ENCODE data around the gene INAVA. TPM values are rescaled to one million over a fixed set of nuclear protein-coding genes. Genes with fewer than 3 reads are reported as not detected.

The INAVA gene
- total and polyA plus RNA-seq, 9 of the 15 experiments (the other 6 are each of a cell fraction or from before 2014, with no cell fraction given) = 0.09 TPM; not detected in 8

- Histone ChIP-seq H4K20me1 (replicated peaks; ENCODE audit: control insufficient read depth, insufficient read depth, low read length) (no peaks in the 10 kb centered on the region), H3K4me1 (replicated peaks in 1 of 2; ENCODE audit: control insufficient read depth in 2 of 2, insufficient read depth in 2 of 2, low read length in 2 of 2) (no peaks in the 10 kb centered on the region), H2AFZ (ENCODE audit: low read depth, low read length) (no peak overlapping the region), H3K9me1 (ENCODE audit: control insufficient read depth, insufficient read depth, low read length) (no peaks in the 10 kb centered on the region), H3K27ac (ENCODE audit: extremely low read depth, low read depth, low read length) (no peak overlapping the region), H3K4me3 (no peak overlapping the region), H3K27me3 (ENCODE audit: control insufficient read depth in 2 of 2, insufficient read depth in 2 of 2, low read length in 2 of 2) (peaks cover 7 to 13% of the 10 kb centered on the region in 2 experiments), H3K9me3 (replicated peaks; ENCODE audit: control insufficient read depth, insufficient read depth, low read depth, low read length) (no peaks in the 10 kb centered on the region), H3K36me3 (ENCODE audit: control insufficient read depth, insufficient read depth, low read length) (no peaks in the 10 kb centered on the region), H3K9ac (ENCODE audit: insufficient read depth in 1 of 2, low read depth in 2 of 2, low read length in 2 of 2) (no peak overlapping the region), H3K4me2 (ENCODE audit: insufficient read depth, low read length) (no peak overlapping the region), H3K79me2 (ENCODE audit: control insufficient read depth, insufficient read depth, low read length) (no peaks in the 10 kb centered on the region)
- POLR2A ChIA-PET = interaction anchor here (0.8 kb wide), 1 partner anchor 12 kb away, joined by 3 read pairs; no protein-coding TSS in a partner anchor
- BruUV-seq (replicated peaks) = no TSS peak
- TF ChIP-seq E2F6 (IDR thresholded peaks at IDR 0.05; ENCODE audit: borderline replicate concordance in 1 of 2, extremely low read depth in 1 of 2, insufficient read depth in 1 of 2, insufficient read length in 1 of 2, low read depth in 1 of 2, low read length in 1 of 2, poor library complexity in 1 of 2, severe bottlenecking in 1 of 2) = no peak
- TF ChIP-seq HMBOX1 (IDR thresholded peaks at IDR 0.05) = 0 out of 2 replicates have a peak, but pooled peaks have one; percentile 13
- no peak for TF ChIP-seq MLX (CRISPR knock-in tag; conservative IDR thresholded peaks at IDR 0.05)
- intact Hi-C loops (cut with micrococcal nuclease) = no loop called here
- FAIRE-seq (no peak), ATAC-seq (no peak), DNase-seq (ENCODE audit: extremely low read depth in 1 of 4, low spot score in 3 of 4) (no peak)
- CTCF ChIA-PET (ENCODE audit: low intra/inter-chr PET ratio) = no interaction called here
- 15% methylated on average over 9 of the region's 9 CpGs for WGBS (ENCODE audit: insufficient coverage, low coverage, missing lambda C conversion rate)
- in situ Hi-C loops (cut with MboI) = no loop called here
These were observed 31.8 kb upstream of the INAVA start for GRCh38 chr1:200862713-200863415.
